Activated T-cell treated with anti-CD3 and anti-CD28 coated beads for 24 hours (primary cell): Measurements from ENCODE around the gene CDC42SE2.
"Not testable (repeated sequence)": the region's sequence is repeated elsewhere in the genome, so short reads cannot be mapped to it uniquely, and the experiment has no call there.

Experiments used
- DNase-seq: peaks from one replicate; pipeline ENCODE4 v3.0.0-alpha.2; 2020; ENCODE audit warnings: low read depth

CDC42SE2 gene

GRCh38 chr5:131389869-131390265 is 126.0 kb downstream of the CDC42SE2 start:
- DNase-seq, result no peak

- no peak for DNase-seq
These were observed 128.7 kb downstream of the CDC42SE2 start for GRCh38 chr5:131392466-131393095.

GRCh38 chr5:131393498-131393968 is 129.7 kb downstream of the CDC42SE2 start:
- no peak for DNase-seq

GRCh38 chr5:131394128-131394527 is 130.3 kb downstream of the CDC42SE2 start:
- DNase-seq, result no peak

GRCh38 chr5:131396015-131396414 is 132.2 kb downstream of the CDC42SE2 start:
- DNase-seq, result no peak

GRCh38 chr5:131396630-131397273 is 132.9 kb downstream of the CDC42SE2 start:
- no peak for DNase-seq

- DNase-seq, result not testable (repeated sequence)
These were observed 135.2 kb downstream of the CDC42SE2 start for GRCh38 chr5:131399007-131399406.

- DNase-seq, result no peak
These were observed 136.7 kb downstream of the CDC42SE2 start for GRCh38 chr5:131400585-131400984.

GRCh38 chr5:131405674-131406073 is 141.8 kb downstream of the CDC42SE2 start:
- no peak for DNase-seq

GRCh38 chr5:131406076-131406475 is 142.2 kb downstream of the CDC42SE2 start:
- DNase-seq, result no peak

- DNase-seq, result no peak
These were observed 143.3 kb downstream of the CDC42SE2 start for GRCh38 chr5:131406975-131407638.

GRCh38 chr5:131413605-131414559 is 150.0 kb downstream of the CDC42SE2 start:
- peak; percentile 14 for DNase-seq

- no peak for DNase-seq
These were observed 152.9 kb downstream of the CDC42SE2 start for GRCh38 chr5:131416729-131417128.

- DNase-seq, result peak; percentile 74
These were observed 153.5 kb downstream of the CDC42SE2 start for GRCh38 chr5:131417240-131417869.

GRCh38 chr5:131418846-131419245 is 155.0 kb downstream of the CDC42SE2 start:
- no peak for DNase-seq

- DNase-seq, result no peak
These were observed 156.0 kb downstream of the CDC42SE2 start for GRCh38 chr5:131419877-131420276.

GRCh38 chr5:131423056-131423455 is 159.2 kb downstream of the CDC42SE2 start:
- no peak for DNase-seq

GRCh38 chr5:131426011-131426410 is 162.2 kb downstream of the CDC42SE2 start:
- DNase-seq, result no peak

- no peak for DNase-seq
These were observed 166.9 kb downstream of the CDC42SE2 start for GRCh38 chr5:131430794-131431193.

GRCh38 chr5:131431794-131432193 is 167.9 kb downstream of the CDC42SE2 start:
- DNase-seq, result no peak

- DNase-seq, result no peak
These were observed 169.3 kb downstream of the CDC42SE2 start for GRCh38 chr5:131433109-131433508.

- no peak for DNase-seq
These were observed 172.2 kb downstream of the CDC42SE2 start for GRCh38 chr5:131436081-131436480.
